GM12878 (cell line): ENCODE data around the gene ZBTB37. TPM values are rescaled to one million over a fixed set of nuclear protein-coding genes. Genes with fewer than 3 reads are reported as not detected.

Experiments used
- ATAC-seq: fragments of 200-7000 bp; cut with Tn5 transposase; 3 replicates; pipeline ENCODE4 v1.9.1; 2020; ENCODE audit warnings: mild to moderate bottlenecking, moderate library complexity
- BruUV-seq: library from RNA; stranded (reverse); fragments of 400-500 nt; replicated peaks from 2 replicates; lab custom pipeline; 2021; lab: Mats Ljungman, UMichigan
- CTCF ChIA-PET: fragments of 300-600 bp; sonication (Branson Sonifier 250); formaldehyde crosslinking; extraction: SDS; loops from one replicate; lab custom pipeline; 2021; ENCODE audit warnings: inconsistent platforms; lab: Yijun Ruan, JAX
- POLR2A ChIA-PET: fragments of 350-600 bp; formaldehyde crosslinking; extraction: SDS; loops from one replicate; lab custom pipeline; 2021; ENCODE audit warnings: inconsistent platforms; lab: Charles Lee
- RAD21 ChIA-PET: fragments of 300-600 bp; sonication (Branson Sonifier 250); formaldehyde crosslinking; loops from one replicate; lab custom pipeline; 2023; ENCODE audit warnings: antibody characterized with exemption; ENCODE audit not compliant: unreplicated experiment; lab: Charles Lee
- SMC1A ChIA-PET: fragments of 300-600 bp; sonication (Branson Sonifier 250); formaldehyde crosslinking; loops from one replicate; lab custom pipeline; 2023; ENCODE audit not compliant: unreplicated experiment, uncharacterized antibody; lab: Charles Lee
- DNase-seq: peaks from one replicate; pipeline ENCODE4 v3.0.0-alpha.2; 2011; ENCODE audit warnings: low read depth, low spot score
- FAIRE-seq: peaks from 3 replicates; lab custom pipeline; 2011; peaks lifted over from hg19 to GRCh38; lab: Jason Lieb, UNC
- H2AFZ ChIP-seq: 2 replicates; pipeline ENCODE4 v1.6.0; 2011; ENCODE audit warnings: low read depth, low read length, control low read depth; ENCODE audit not compliant: control insufficient read depth
- H3K27ac ChIP-seq: 2 replicates; pipeline ENCODE4 v1.5.1; 2011; ENCODE audit warnings: control low read depth; ENCODE audit not compliant: control insufficient read depth, insufficient read depth
- H3K27me3 ChIP-seq, 2 experiments: replicated peaks in 1 of 2; 2 replicates each; pipeline versions ENCODE4 v1.6.0 to v1.6.1; 2011; ENCODE audit warnings: low read length in 1 of 2; ENCODE audit not compliant: control insufficient read depth in 2 of 2, insufficient read depth in 2 of 2
- H3K36me3 ChIP-seq, 2 experiments: 2 replicates each; pipeline ENCODE4 v1.5.1; 2011; ENCODE audit warnings: low read length in 1 of 2; ENCODE audit not compliant: control insufficient read depth in 2 of 2, insufficient read depth in 2 of 2
- H3K4me1 ChIP-seq: 2 replicates; pipeline ENCODE4 v1.6.1; 2011; ENCODE audit warnings: mild to moderate bottlenecking, low read length, moderate library complexity, mixed read lengths; ENCODE audit not compliant: control insufficient read depth, insufficient read depth
- H3K4me2 ChIP-seq: 2 replicates; pipeline ENCODE4 v1.6.0; 2011; ENCODE audit warnings: control low read depth; ENCODE audit not compliant: control insufficient read depth, insufficient read depth
- H3K4me3 ChIP-seq: fragments of 200-600 bp; sonication (generic); 2 replicates; pipeline ENCODE4 v1.5.1; 2016
- H3K79me2 ChIP-seq: 2 replicates; pipeline ENCODE4 v1.6.0; 2011; ENCODE audit warnings: low read length; ENCODE audit not compliant: control insufficient read depth, insufficient read depth
- H3K9ac ChIP-seq: 2 replicates; pipeline ENCODE4 v1.8.0; 2011; ENCODE audit warnings: low read length, control low read depth, mixed read lengths; ENCODE audit not compliant: control insufficient read depth, insufficient read depth
- H3K9me3 ChIP-seq: replicated peaks from 3 replicates; pipeline ENCODE4 v1.5.1; 2011; ENCODE audit warnings: mild to moderate bottlenecking, low read length; ENCODE audit not compliant: control insufficient read depth, insufficient read depth
- H4K20me1 ChIP-seq: 2 replicates; pipeline ENCODE4 v1.6.0; 2011; ENCODE audit not compliant: control insufficient read depth, insufficient read depth
- ASH2L ChIP-seq: fragments of 300-600, 200-600 bp; sonication (generic); IDR thresholded peaks from 2 replicates; pipeline ENCODE4 v1.6.1; 2017; ENCODE audit warnings: low read depth, mild to moderate bottlenecking, borderline replicate concordance
- CBX3 ChIP-seq: fragments of 200-600 bp; sonication (generic); IDR thresholded peaks from 2 replicates; pipeline ENCODE4 v1.6.1; 2016; ENCODE audit warnings: low read depth, borderline replicate concordance
- EED ChIP-seq: sonication (generic); IDR thresholded peaks from 2 replicates; pipeline ENCODE4 v1.6.1; 2016; ENCODE audit warnings: antibody characterized with exemption, low read depth
- EGR1 ChIP-seq, 2 experiments: IDR thresholded peaks; 1 replicate in 1 of 2; 2 replicates in 1 of 2; pipeline ENCODE4 v1.6.1; 2011 to 2012; ENCODE audit warnings: low read depth in 2 of 2, low read length in 2 of 2, borderline replicate concordance in 1 of 2, mild to moderate bottlenecking in 1 of 2, moderate library complexity in 1 of 2
- HSF1 ChIP-seq: fragments of 150-350 bp; IDR thresholded peaks from 2 replicates; pipeline ENCODE4 v1.6.1; 2014; ENCODE audit warnings: mild to moderate bottlenecking, low read depth, low read length
- MTA3 ChIP-seq: IDR thresholded peaks from 2 replicates; pipeline ENCODE4 v1.6.1; 2012; ENCODE audit warnings: low read length, inconsistent platforms, borderline replicate concordance
- MXI1 ChIP-seq: fragments of 150-350 bp; IDR thresholded peaks from 2 replicates; pipeline ENCODE4 v1.6.1; 2011; ENCODE audit warnings: low read depth, mild to moderate bottlenecking, inconsistent platforms, low read length, improper control_type of control experiment
- MYB ChIP-seq: fragments of 150-350 bp; IDR thresholded peaks from 2 replicates; pipeline ENCODE4 v1.6.1; 2014; ENCODE audit warnings: mild to moderate bottlenecking, low read depth, low read length, borderline replicate concordance
- NR2C1 ChIP-seq: fragments of 450-650 bp; IDR thresholded peaks from 2 replicates; pipeline ENCODE4 v1.6.1; 2017; ENCODE audit warnings: antibody characterized with exemption, mild to moderate bottlenecking, moderate library complexity
- SRF ChIP-seq, 2 experiments: IDR thresholded peaks; 2 replicates each; pipeline ENCODE4 v1.6.1; 2011; ENCODE audit warnings: low read depth in 2 of 2, low read length in 2 of 2, mild to moderate bottlenecking in 1 of 2, moderate library complexity in 1 of 2
- STAT1 ChIP-seq: fragments of 450-650 bp; conservative IDR thresholded peaks from 2 replicates; pipeline ENCODE4 v1.6.1; 2014; ENCODE audit warnings: antibody characterized with exemption, mild to moderate bottlenecking
- TCF3 ChIP-seq: IDR thresholded peaks from 2 replicates; pipeline ENCODE4 v1.6.1; 2012; ENCODE audit warnings: low read depth, mild to moderate bottlenecking, low read length, borderline replicate concordance; ENCODE audit not compliant: insufficient read depth
- WGBS: methylation state at CpG from one replicate; pipeline ENCODE4 v1.1.6; 2016; ENCODE audit warnings: low lambda C conversion rate; ENCODE audit not compliant: insufficient replicate concordance, insufficient coverage; ENCODE audit errors: missing lambda C conversion rate; 5-methylcytosine and 5-hydroxymethylcytosine counted together
- in situ Hi-C: fragments of 300-500 bp; cut with MboI; formaldehyde crosslinking; loops from 9 replicates; pipeline ENCODE4 v1.14.3; 2018; ENCODE audit warnings: mixed read lengths
- intact Hi-C: fragments of 100-400 bp; cut with micrococcal nuclease; formaldehyde crosslinking; loops from one replicate; pipeline ENCODE4 v1.14.2; 2022; ENCODE audit not compliant: unreplicated experiment
- polyA plus RNA-seq, 11 experiments: library from polyadenylated mRNA; depleted of rRNA in 4 of 11; unstranded in 6 of 11; stranded (reverse) in 5 of 11; fragments of >200 nt; fragmentation: Nextera tagmentation in 4 of 11; fragmentation: Illumina TruSeq in 1 of 11; extraction: Ambion mirVana in 4 of 11; extraction: Trizol in 1 of 11; gene quantifications; 1 replicate in 1 of 11; 2 replicates in 10 of 11; pipeline versions ENCODE4 v1.2.1 to v1.2.3, GENCODE V29; 2011 to 2016; ENCODE audit warnings: inconsistent platforms in 2 of 11, missing spikeins in 2 of 11, low read depth in 1 of 11
- total RNA-seq, 4 experiments: library from RNA; depleted of rRNA in 3 of 4; stranded (reverse); fragments of >200 nt in 3 of 4; fragmentation: Illumina TruSeq in 1 of 4; extraction: Trizol in 1 of 4; gene quantifications; 2 replicates each; pipeline versions ENCODE4 v1.2.1 to v1.2.3, GENCODE V29; 2013 to 2021
- TF ChIP-seq, protein P1 (sequence below): fragments of 450-650 bp; IDR thresholded peaks from 2 replicates; pipeline ENCODE4 v1.6.1; 2018; ENCODE audit warnings: borderline replicate concordance, mild to moderate bottlenecking; ENCODE audit not compliant: partially characterized antibody
- TF ChIP-seq, protein P2 (sequence below): fragments of 150-350 bp; IDR thresholded peaks from 2 replicates; pipeline ENCODE4 v1.6.1; 2016; ENCODE audit warnings: low read depth, low read length

The ZBTB37 gene
- total and polyA plus RNA-seq, 10 of the 15 experiments (the other 5 are each of a cell fraction or from before 2014, with no cell fraction given): 0.16 to 5.7 (median 1.9) TPM

DNA sequence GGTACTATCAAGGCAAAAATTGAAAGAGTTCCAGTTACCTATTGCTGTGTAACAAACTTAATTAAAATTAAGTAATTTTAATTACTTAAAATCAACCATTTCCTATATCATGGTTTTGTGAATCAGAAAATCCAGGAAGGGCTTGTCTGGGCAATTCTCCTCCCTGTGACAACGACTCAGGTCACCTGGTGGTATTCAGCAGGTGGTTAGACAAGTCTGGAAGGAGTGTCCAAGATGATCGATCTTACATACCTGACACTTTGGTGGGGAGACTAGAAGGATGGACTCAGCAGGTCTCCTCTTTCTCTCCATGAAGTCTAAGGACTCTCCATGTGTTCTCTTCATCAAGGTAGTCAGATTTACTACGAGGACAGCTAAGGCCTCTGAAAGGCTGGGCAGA lies 26.0 kb downstream of the ZBTB37 start (continued):
- TF ChIP-seq, protein P1, sequence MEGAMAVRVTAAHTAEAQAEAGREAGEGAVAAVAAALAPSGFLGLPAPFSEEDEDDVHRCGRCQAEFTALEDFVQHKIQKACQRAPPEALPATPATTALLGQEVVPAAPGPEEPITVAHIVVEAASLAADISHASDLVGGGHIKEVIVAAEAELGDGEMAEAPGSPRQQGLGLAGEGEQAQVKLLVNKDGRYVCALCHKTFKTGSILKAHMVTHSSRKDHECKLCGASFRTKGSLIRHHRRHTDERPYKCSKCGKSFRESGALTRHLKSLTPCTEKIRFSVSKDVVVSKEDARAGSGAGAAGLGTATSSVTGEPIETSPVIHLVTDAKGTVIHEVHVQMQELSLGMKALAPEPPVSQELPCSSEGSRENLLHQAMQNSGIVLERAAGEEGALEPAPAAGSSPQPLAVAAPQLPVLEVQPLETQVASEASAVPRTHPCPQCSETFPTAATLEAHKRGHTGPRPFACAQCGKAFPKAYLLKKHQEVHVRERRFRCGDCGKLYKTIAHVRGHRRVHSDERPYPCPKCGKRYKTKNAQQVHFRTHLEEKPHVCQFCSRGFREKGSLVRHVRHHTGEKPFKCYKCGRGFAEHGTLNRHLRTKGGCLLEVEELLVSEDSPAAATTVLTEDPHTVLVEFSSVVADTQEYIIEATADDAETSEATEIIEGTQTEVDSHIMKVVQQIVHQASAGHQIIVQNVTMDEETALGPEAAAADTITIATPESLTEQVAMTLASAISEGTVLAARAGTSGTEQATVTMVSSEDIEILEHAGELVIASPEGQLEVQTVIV: no peak

DNA sequence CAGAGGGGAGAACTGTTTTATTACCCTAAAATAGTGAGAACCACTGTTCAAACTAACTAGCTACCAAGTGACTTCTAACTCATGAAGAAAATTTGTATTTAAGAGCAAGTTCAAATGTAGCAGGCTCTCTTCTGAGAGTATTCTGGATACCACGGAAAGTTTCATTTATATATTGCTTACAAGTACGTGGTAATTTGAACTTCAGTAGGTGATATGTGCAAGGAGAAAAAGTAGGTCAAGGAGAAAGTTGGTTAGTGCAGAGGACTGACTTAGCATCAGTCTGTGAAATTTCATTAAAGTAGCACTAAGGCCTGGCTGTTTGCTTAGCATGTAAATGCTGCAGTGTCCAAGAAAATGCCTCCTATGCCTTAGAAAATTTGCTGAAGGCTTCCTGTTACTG lies 32.2 kb downstream of the ZBTB37 start:
- BruUV-seq: no TSS peak
- TF ChIP-seq SRF (IDR thresholded peaks at IDR 0.05; ENCODE audit: low read depth in 2 of 2, low read length in 2 of 2): no peak
- no peak for TF ChIP-seq EED
- TF ChIP-seq STAT1: no peak
- TF ChIP-seq, protein P2, sequence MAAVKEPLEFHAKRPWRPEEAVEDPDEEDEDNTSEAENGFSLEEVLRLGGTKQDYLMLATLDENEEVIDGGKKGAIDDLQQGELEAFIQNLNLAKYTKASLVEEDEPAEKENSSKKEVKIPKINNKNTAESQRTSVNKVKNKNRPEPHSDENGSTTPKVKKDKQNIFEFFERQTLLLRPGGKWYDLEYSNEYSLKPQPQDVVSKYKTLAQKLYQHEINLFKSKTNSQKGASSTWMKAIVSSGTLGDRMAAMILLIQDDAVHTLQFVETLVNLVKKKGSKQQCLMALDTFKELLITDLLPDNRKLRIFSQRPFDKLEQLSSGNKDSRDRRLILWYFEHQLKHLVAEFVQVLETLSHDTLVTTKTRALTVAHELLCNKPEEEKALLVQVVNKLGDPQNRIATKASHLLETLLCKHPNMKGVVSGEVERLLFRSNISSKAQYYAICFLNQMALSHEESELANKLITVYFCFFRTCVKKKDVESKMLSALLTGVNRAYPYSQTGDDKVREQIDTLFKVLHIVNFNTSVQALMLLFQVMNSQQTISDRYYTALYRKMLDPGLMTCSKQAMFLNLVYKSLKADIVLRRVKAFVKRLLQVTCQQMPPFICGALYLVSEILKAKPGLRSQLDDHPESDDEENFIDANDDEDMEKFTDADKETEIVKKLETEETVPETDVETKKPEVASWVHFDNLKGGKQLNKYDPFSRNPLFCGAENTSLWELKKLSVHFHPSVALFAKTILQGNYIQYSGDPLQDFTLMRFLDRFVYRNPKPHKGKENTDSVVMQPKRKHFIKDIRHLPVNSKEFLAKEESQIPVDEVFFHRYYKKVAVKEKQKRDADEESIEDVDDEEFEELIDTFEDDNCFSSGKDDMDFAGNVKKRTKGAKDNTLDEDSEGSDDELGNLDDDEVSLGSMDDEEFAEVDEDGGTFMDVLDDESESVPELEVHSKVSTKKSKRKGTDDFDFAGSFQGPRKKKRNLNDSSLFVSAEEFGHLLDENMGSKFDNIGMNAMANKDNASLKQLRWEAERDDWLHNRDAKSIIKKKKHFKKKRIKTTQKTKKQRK: no peak
- TF ChIP-seq TCF3: no peak
- no peak for TF ChIP-seq CBX3
- TF ChIP-seq MTA3: no peak
- TF ChIP-seq HSF1: no peak
- no peak for TF ChIP-seq MXI1
- no peak for TF ChIP-seq NR2C1
- TF ChIP-seq EGR1 (IDR thresholded peaks at IDR 0.05; ENCODE audit: borderline replicate concordance in 1 of 2, low read depth in 2 of 2, low read length in 2 of 2): no peak
- no peak for TF ChIP-seq ASH2L
- TF ChIP-seq MYB: no peak

More for the DNA sequence above, 32.2 kb downstream of the ZBTB37 start:
- 82% methylated on average over 2 of the region's 2 CpGs for WGBS
- no peak overlapping the region for H3K4me2 ChIP-seq
- H4K20me1 ChIP-seq: no peaks in the 10 kb centered on the region
- H3K9me3 ChIP-seq: no peaks in the 10 kb centered on the region
- ChIA-PET CTCF (no interaction called here), SMC1A (no interaction called here), RAD21 (no interaction called here), POLR2A (no interaction called here)
- no peaks in the 10 kb centered on the region for H3K27me3 ChIP-seq
- ATAC-seq (no peak; the same call in 2 of the 3 replicates), FAIRE-seq (no peak), DNase-seq (no peak)
- no peak overlapping the region for H3K27ac ChIP-seq
- no peak overlapping the region for H3K4me3 ChIP-seq
- H3K4me1 ChIP-seq: peaks cover 6% of the 10 kb centered on the region; the same call in 1 of the 2 replicates
- in situ Hi-C loops: no loop called here
- H3K9ac ChIP-seq: no peak overlapping the region
- no peak overlapping the region for H2AFZ ChIP-seq
- intact Hi-C loops: no loop called here
- no peaks in the 10 kb centered on the region for H3K79me2 ChIP-seq
- no peaks in the 10 kb centered on the region for H3K36me3 ChIP-seq
